ENCODE measurements around the gene MSANTD3.
A peak's percentile ranks its signal among the peaks of the same experiment; 100 is the strongest.

MSANTD3 gene

GRCh38 chr9:100488177-100488576, 61.2 kb downstream of the MSANTD3 start:
- DNase-seq (ENCODE audit: low spot score): no peak
- CTCF ChIA-PET: no interaction called here
- H3K27ac ChIP-seq: no peak overlapping the region
- TF ChIP-seq CTCF (conservative IDR thresholded peaks at IDR 0.05; ENCODE audit: low read depth): no peak
- POLR2A ChIA-PET (ENCODE audit: low non-redundant PET): no interaction called here

GRCh38 chr9:100489836-100490235, 62.9 kb downstream of the MSANTD3 start:
- POLR2A ChIA-PET (ENCODE audit: low non-redundant PET): no interaction called here
- no peak for DNase-seq (ENCODE audit: low spot score)
- TF ChIP-seq CTCF (conservative IDR thresholded peaks at IDR 0.05; ENCODE audit: low read depth): no peak
- no peak overlapping the region for H3K27ac ChIP-seq
- CTCF ChIA-PET: no interaction called here

- no peak for DNase-seq (ENCODE audit: low spot score)
- POLR2A ChIA-PET (ENCODE audit: low non-redundant PET): no interaction called here
- CTCF ChIA-PET: interaction anchor here (0.7 kb wide), 1 partner anchor 489 kb away, joined by 3 read pairs; no protein-coding TSS in a partner anchor
- no peak overlapping the region for H3K27ac ChIP-seq
- peak; percentile 24 for TF ChIP-seq CTCF (conservative IDR thresholded peaks at IDR 0.05; ENCODE audit: low read depth)
These were observed 66.0 kb downstream of the MSANTD3 start for GRCh38 chr9:100492952-100493351.

- POLR2A ChIA-PET (ENCODE audit: low non-redundant PET): no interaction called here
- CTCF ChIA-PET: no interaction called here
- H3K27ac ChIP-seq: no peak overlapping the region
- DNase-seq (ENCODE audit: low spot score): peak; percentile 54
- no peak for TF ChIP-seq CTCF (conservative IDR thresholded peaks at IDR 0.05; ENCODE audit: low read depth)
These were observed 71.6 kb downstream of the MSANTD3 start for GRCh38 chr9:100498592-100498991.

- CTCF ChIA-PET: interaction anchor here (0.5 to 0.7 kb wide), 2 partner anchors 69 to 209 kb away, joined by 3 to 5 read pairs; no protein-coding TSS in a partner anchor
- DNase-seq (ENCODE audit: low spot score): no peak
- POLR2A ChIA-PET (ENCODE audit: low non-redundant PET): no interaction called here
- H3K27ac ChIP-seq: no peak overlapping the region
- no peak for TF ChIP-seq CTCF (conservative IDR thresholded peaks at IDR 0.05; ENCODE audit: low read depth)
These were observed 72.5 kb downstream of the MSANTD3 start for GRCh38 chr9:100499460-100499859.

- TF ChIP-seq CTCF (conservative IDR thresholded peaks at IDR 0.05; ENCODE audit: low read depth): no peak
- ChIA-PET CTCF (interaction anchor here (0.5 kb wide), 1 partner anchor 70 kb away, joined by 3 read pairs; no protein-coding TSS in a partner anchor), POLR2A (ENCODE audit: low non-redundant PET) (no interaction called here)
- no peak overlapping the region for H3K27ac ChIP-seq
- DNase-seq (ENCODE audit: low spot score): no peak
These were observed 72.9 kb downstream of the MSANTD3 start for GRCh38 chr9:100499866-100500265.
